Omental fat pad (tissue), 4 donors: Measurements from ENCODE around the gene SLC22A5. TPM values are rescaled to one million over a fixed set of nuclear protein-coding genes. Genes with fewer than 3 reads are reported as not detected.

Source experiments
- ATAC-seq: fragments of 150-250 bp; one replicate; pipeline ENCODE4 v1.9.1; 2016; ENCODE audit warnings: mild to moderate bottlenecking, moderate library complexity; ENCODE audit not compliant: low FRiP score
- DNase-seq: peaks from one replicate; pipeline ENCODE4 v3.0.0-alpha.2; 2019; ENCODE audit warnings: low spot score
- total RNA-seq, 4 donors: library from RNA; depleted of rRNA; stranded (reverse); fragments of >200 nt; gene quantifications; one replicate each; pipeline ENCODE4 v1.1.0, GENCODE V29; 2016
- TF ChIP-seq, protein P1 (sequence below), 3 donors: fragments of 450-650 bp; IDR thresholded peaks; one replicate each; pipeline ENCODE4 v1.5.1; 2016 to 2017; ENCODE audit warnings: antibody characterized with exemption in 3 of 3, mild to moderate bottlenecking in 3 of 3, moderate library complexity in 2 of 3

Gene SLC22A5
- total RNA-seq, 4 donors from 2014 or later, result 7.6 to 38.7 (median 28.6) TPM

DNA sequence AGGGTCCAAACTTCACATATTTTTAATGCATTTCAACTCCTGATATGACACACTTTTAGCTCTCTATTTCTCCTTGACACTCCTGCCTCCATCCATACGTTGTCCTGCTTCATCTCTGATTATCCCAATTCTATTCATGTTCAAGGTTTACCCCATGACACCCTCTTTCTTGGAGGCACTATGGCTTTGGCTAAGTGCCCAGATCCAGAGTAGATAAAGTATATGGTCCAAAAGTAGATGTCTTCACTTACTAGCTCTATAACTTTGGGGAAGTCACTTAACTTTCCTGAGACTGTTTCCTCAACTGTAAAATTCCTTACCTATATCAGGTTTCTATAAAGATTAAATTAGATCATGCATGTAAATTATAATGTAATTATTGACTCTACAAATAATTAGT is 36.1 kb downstream of the SLC22A5 start:
- no peak for ATAC-seq
- no peak for DNase-seq
- TF ChIP-seq, protein P1, sequence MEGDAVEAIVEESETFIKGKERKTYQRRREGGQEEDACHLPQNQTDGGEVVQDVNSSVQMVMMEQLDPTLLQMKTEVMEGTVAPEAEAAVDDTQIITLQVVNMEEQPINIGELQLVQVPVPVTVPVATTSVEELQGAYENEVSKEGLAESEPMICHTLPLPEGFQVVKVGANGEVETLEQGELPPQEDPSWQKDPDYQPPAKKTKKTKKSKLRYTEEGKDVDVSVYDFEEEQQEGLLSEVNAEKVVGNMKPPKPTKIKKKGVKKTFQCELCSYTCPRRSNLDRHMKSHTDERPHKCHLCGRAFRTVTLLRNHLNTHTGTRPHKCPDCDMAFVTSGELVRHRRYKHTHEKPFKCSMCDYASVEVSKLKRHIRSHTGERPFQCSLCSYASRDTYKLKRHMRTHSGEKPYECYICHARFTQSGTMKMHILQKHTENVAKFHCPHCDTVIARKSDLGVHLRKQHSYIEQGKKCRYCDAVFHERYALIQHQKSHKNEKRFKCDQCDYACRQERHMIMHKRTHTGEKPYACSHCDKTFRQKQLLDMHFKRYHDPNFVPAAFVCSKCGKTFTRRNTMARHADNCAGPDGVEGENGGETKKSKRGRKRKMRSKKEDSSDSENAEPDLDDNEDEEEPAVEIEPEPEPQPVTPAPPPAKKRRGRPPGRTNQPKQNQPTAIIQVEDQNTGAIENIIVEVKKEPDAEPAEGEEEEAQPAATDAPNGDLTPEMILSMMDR (IDR thresholded peaks at IDR 0.05), result no peak

DNA sequence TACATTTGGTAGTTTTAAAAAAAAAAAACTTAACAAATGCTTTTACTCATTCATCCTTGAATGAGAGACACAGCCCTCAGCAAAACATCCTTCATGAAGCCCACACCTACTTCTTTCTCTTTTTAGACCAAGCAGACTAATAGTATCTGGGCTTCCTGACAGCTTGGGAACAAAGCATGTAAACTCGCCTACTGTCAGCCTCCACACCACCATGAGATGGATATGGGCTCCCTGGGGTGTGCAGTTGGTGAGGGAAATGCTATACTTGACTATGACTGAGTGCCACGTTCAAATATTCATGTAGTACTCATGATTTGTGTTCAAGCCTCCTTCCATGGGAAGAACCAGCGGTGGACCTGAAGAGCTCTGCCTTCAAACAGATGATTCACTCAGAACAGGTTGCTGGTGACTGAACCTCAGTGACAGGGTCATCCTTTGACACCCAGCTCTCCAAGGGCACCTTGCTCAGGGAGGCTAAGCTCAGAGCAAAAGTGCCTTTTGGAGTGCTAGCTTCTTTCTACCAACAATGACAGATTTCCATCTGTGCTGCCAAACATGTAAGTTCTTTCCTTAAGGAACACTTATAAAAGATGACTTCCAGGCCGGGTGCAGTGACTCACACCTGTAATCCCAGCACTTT is 36.8 kb downstream of the SLC22A5 start:
- ATAC-seq (no peak), DNase-seq (no peak)
- TF ChIP-seq, protein P1 (IDR thresholded peaks at IDR 0.05), result no peak

DNA sequence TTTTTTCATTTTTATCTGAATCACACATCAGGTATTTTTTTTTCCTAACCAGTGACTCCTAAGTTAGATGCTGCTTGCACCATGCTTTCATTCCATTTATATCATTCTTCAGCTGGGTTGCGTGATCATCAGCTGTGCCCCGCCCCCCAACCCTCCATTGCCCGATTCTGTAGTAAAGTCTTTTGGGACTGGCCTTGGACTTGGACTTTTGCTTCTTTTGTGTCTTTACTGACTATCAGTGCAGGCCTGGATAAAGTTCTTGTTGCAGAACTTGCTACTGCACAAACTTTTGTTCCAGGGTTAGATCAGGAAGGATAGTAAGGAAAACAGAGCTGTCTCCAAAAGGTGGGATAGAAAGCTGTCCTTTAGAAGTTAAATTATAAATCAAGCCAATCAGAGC is 38.5 kb downstream of the SLC22A5 start:
- ATAC-seq (no peak), DNase-seq (no peak)
- TF ChIP-seq, protein P1 (IDR thresholded peaks at IDR 0.05), result no peak

DNA sequence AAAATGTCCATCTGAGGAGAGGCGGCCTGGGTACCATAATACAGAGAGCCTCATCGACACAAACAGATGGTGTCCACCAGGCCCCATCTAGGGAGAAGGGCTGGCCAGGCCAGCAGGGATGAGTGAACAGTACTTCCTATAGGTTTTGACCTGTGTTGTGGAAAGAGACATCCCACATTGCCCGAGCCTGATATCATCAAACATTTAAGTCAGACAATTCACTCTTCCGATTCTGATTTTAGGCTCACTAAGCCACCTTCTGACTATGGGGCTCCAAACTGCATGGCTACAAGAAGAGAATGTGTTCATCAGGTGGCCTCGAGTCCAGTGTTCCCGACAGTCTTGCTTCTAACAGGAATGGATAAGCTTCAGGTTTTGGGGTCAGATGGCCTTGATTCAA is 38.9 kb downstream of the SLC22A5 start:
- ATAC-seq (no peak), DNase-seq (no peak)
- TF ChIP-seq, protein P1 (IDR thresholded peaks at IDR 0.05), result no peak

DNA sequence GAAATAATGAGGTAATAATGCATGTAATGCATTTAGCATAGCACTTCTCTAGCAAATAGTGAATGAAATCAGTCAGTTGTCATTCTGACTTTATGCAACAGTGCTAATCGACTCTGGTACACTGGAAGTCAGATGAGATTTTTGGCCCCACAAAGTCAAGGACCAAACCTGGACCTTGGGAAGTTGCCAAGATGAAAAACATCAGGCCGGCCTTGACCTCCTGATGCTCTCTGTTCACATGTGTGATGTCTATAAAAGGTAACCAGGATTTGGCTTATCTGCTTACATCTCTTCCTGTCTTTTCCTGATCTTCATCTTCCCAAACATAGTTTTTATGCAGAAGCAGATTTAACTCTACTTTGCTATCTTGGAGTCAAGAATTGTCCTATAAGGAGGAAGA is 39.5 kb downstream of the SLC22A5 start:
- no peak for DNase-seq
- no peak for ATAC-seq
- TF ChIP-seq, protein P1 (IDR thresholded peaks at IDR 0.05), result no peak

DNA sequence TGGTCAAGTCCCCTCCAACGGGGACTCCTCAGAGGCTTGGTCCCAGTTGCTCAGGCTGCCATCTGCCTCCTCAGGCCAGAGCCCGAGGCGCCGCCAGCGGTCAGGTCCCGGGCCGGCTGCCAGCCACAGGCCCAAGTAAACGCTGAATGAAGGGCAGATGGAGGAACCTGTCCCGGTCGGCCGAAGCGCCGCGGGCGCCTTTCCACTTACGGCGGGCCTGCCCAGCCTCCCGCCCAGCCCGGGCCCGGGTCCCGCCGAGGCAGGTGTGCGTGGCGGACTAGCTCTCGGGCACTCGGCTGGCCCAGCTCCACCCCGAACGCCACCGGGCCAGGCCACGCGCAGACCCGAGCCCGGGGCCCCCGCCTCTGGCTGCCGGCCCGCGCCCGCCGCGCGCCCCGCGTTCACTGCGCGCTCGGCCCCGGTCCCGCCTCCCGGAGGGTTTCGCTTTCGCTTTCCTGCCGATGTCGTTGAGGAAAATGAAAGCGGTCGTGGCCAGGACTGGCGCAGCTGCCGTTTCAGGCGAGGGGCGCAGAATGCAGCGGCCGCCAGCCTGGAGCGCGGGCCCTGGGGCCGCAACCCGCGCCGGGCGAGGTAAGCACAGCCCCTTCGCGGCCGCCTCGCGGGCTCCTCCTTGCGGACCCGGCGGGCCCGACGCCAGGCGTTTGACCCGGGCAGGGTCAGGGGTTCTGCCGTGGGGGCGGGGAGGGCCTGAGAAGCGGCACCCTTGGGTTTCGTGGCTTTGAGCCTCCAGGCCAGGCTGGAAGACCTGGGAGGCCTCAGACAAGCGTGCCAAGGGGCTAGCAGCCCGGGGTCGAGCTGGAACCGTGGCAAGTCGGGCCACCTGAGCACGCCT is 41.2 kb downstream of the SLC22A5 start:
- TF ChIP-seq, protein P1 (IDR thresholded peaks at IDR 0.05), result peak in 1 of 3 donors; percentile 36
- peak; percentile 78 for ATAC-seq

More for the DNA sequence above, 41.2 kb downstream of the SLC22A5 start:
- no peak for DNase-seq
